A673 (cell line): ENCODE measurements around the gene SLC3A2. TPM values are rescaled to one million over a fixed set of nuclear protein-coding genes. Genes with fewer than 3 reads are reported as not detected.
"Not testable (repeated sequence)": the region's sequence is repeated elsewhere in the genome, so short reads cannot be mapped to it uniquely, and the experiment has no call there.

Source experiments
- BruUV-seq: library from RNA; stranded (reverse); fragments of 400-500 nt; replicated peaks from 2 replicates; lab custom pipeline; 2021; lab: Mats Ljungman, UMichigan
- CTCF ChIA-PET: fragments of 300-600 bp; sonication (Branson Sonifier 250); formaldehyde crosslinking; loops from one replicate; lab custom pipeline; 2022; ENCODE audit warnings: antibody characterized with exemption; lab: Charles Lee
- POLR2A ChIA-PET: fragments of 300-600 bp; sonication (Branson Sonifier 250); formaldehyde crosslinking; loops from one replicate; lab custom pipeline; 2022; ENCODE audit warnings: antibody characterized with exemption; ENCODE audit not compliant: low non-redundant PET; lab: Charles Lee
- DNase-seq: peaks from one replicate; pipeline ENCODE4 v3.0.0-alpha.2; 2015; ENCODE audit warnings: low spot score
- H3K27ac ChIP-seq: fragments of 200-600 bp; sonication (generic); 2 replicates; pipeline ENCODE4 v1.5.1; 2016; ENCODE audit warnings: mixed run types, low read depth, mild to moderate bottlenecking, mixed read lengths, antibody characterized with exemption, low read length; ENCODE audit not compliant: poor library complexity, severe bottlenecking
- H3K27me3 ChIP-seq: fragments of 200-600 bp; sonication (generic); replicated peaks from 2 replicates; pipeline ENCODE4 v1.6.1; 2017; ENCODE audit warnings: mixed run types, low read depth, mild to moderate bottlenecking, mixed read lengths, antibody characterized with exemption, low read length; ENCODE audit not compliant: insufficient read depth, poor library complexity
- H3K36me3 ChIP-seq: fragments of 200-600 bp; sonication (generic); 2 replicates; pipeline ENCODE4 v1.6.1; 2016; ENCODE audit warnings: mixed run types, mild to moderate bottlenecking, mixed read lengths, antibody characterized with exemption, low read length; ENCODE audit not compliant: insufficient read depth, poor library complexity, severe bottlenecking
- H3K4me1 ChIP-seq: fragments of 200-600 bp; sonication (generic); 2 replicates; pipeline ENCODE4 v1.6.1; 2017; ENCODE audit warnings: mixed run types, mild to moderate bottlenecking, mixed read lengths, antibody characterized with exemption, low read length; ENCODE audit not compliant: insufficient read depth, poor library complexity, severe bottlenecking
- H3K4me3 ChIP-seq: fragments of 200-600 bp; sonication (generic); 2 replicates; pipeline ENCODE4 v1.5.1; 2016; ENCODE audit warnings: low read depth, mixed run types, mild to moderate bottlenecking, mixed read lengths, low read length; ENCODE audit not compliant: poor library complexity, severe bottlenecking
- H3K9me3 ChIP-seq: fragments of 200-600 bp; sonication (generic); 2 replicates; pipeline ENCODE4 v1.6.1; 2016; ENCODE audit warnings: mixed run types, low read depth, mild to moderate bottlenecking, mixed read lengths, antibody characterized with exemption, low read length; ENCODE audit not compliant: poor library complexity, severe bottlenecking
- CTCF ChIP-seq: fragments of 300-800, 200-600 bp; sonication (generic); conservative IDR thresholded peaks from 2 replicates; pipeline ENCODE4 v1.5.1; 2017; ENCODE audit warnings: low read depth, mild to moderate bottlenecking, antibody characterized with exemption, low read length, moderate library complexity, mixed read lengths
- EZH2 ChIP-seq: fragments of 200-600 bp; sonication (generic); IDR thresholded peaks from 2 replicates; pipeline ENCODE4 v1.6.1; 2017; ENCODE audit warnings: borderline replicate concordance, low read depth, mild to moderate bottlenecking, mixed read lengths, antibody characterized with exemption, low read length; ENCODE audit not compliant: poor library complexity, severe bottlenecking
- intact Hi-C: fragments of 100-400 bp; cut with micrococcal nuclease; formaldehyde crosslinking; loops from one replicate; pipeline ENCODE4 v1.10.0; 2022; ENCODE audit not compliant: unreplicated experiment
- total RNA-seq: library from RNA; stranded (reverse); gene quantifications from 2 replicates; pipeline ENCODE4 v1.2.3, GENCODE V29; 2021

Gene SLC3A2
- total RNA-seq, 1 experiment from 2014 or later = 511 TPM

- Histone ChIP-seq H3K9me3 (no peaks in the 10 kb centered on the region), H3K4me1 (peaks cover 31% of the 10 kb centered on the region), H3K27ac (peak overlapping the region; percentile 92), H3K36me3 (peaks cover 21% of the 10 kb centered on the region), H3K4me3 (peak overlapping the region; percentile 70), H3K27me3 (no peaks in the 10 kb centered on the region)
- intact Hi-C loops = loop anchor here (5.0 to 10.0 kb wide), 2 partner anchors 126 to 263 kb away; partner anchors contain the start of gene TUT1
- CTCF ChIA-PET = interaction anchor here (0.5 to 0.7 kb wide), 2 partner anchors 131 to 479 kb away, joined by 3 to 6 read pairs; partner anchors contain the start of gene HNRNPUL2
- POLR2A ChIA-PET = no interaction called here
- no peak for TF ChIP-seq EZH2
- TF ChIP-seq CTCF = no peak
- no peak for DNase-seq
- BruUV-seq = no TSS peak
These were observed 22.5 kb upstream of the SLC3A2 start for GRCh38 chr11:62858201-62858600.

- H3K9me3 ChIP-seq, BruUV-seq, CTCF ChIA-PET, H3K27me3 ChIP-seq, H3K4me3 ChIP-seq, DNase-seq, POLR2A ChIA-PET: not testable (repeated sequence)
- intact Hi-C loops = loop anchor here (5.0 to 10.0 kb wide), 2 partner anchors 127 to 264 kb away; partner anchors contain the start of gene TUT1
- peaks cover 15% of the 10 kb centered on the region for H3K36me3 ChIP-seq
- peaks cover 38% of the 10 kb centered on the region for H3K4me1 ChIP-seq
- peak overlapping the region; percentile 62 for H3K27ac ChIP-seq
These were observed 21.4 kb upstream of the SLC3A2 start for GRCh38 chr11:62859281-62859703.

GRCh38 chr11:62860835-62861563 is 19.7 kb upstream of the SLC3A2 start:
- peaks cover 38% of the 10 kb centered on the region for H3K4me1 ChIP-seq
- no TSS peak for BruUV-seq
- no peaks in the 10 kb centered on the region for H3K27me3 ChIP-seq
- no peaks in the 10 kb centered on the region for H3K9me3 ChIP-seq
- intact Hi-C loops = no loop called here
- CTCF ChIA-PET = no interaction called here
- no peak overlapping the region for H3K4me3 ChIP-seq
- TF ChIP-seq CTCF = no peak
- peaks cover 8% of the 10 kb centered on the region for H3K36me3 ChIP-seq
- POLR2A ChIA-PET = interaction anchor here (0.6 kb wide), 2 partner anchors 19 to 20 kb away, joined by 3 to 4 read pairs; no protein-coding TSS in a partner anchor
- no peak for DNase-seq
- H3K27ac ChIP-seq = peak overlapping the region; percentile 65

DNA sequence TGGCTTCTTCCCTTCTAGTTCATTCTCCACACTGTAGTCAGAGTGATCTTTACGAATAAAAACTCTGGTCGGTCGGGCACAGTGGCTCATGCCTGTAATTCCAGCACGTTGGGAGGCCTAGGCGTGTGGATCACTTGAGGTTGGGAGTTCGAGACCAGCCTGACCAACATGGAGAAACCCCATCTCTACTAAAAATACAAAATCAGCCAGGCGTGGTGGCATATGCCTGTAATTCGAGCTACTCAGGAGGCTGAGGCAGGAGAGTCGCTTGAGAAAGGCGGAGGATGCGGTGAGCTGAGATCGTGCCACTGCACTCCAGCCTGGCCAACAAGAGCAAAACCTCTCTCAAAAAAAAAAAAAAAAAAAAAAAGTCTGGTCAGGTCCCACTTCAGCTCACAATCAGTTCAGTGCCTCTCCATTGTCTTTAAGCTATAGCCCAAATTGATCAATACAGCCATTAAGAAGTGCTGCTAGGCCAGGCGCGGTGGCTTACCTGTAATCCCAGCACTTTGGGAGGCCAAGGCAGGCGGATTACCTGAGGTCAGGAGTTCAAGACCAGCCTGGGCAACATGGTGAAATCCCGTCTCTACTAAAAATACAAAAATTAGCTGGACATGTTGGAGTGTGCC is 19.0 kb upstream of the SLC3A2 start:
- DNase-seq, POLR2A ChIA-PET, H3K27me3 ChIP-seq, BruUV-seq, H3K4me3 ChIP-seq, H3K9me3 ChIP-seq: not testable (repeated sequence)
- H3K27ac ChIP-seq = peak overlapping the region; percentile 65
- peaks cover 14% of the 10 kb centered on the region for H3K36me3 ChIP-seq
- CTCF ChIA-PET = interaction anchor here (0.6 to 0.7 kb wide), 4 partner anchors 20 to 347 kb away, joined by 3 to 6 read pairs (median 4); partner anchors contain the start of gene SLC3A2
- intact Hi-C loops = loop anchor here (1.0 kb wide), 1 partner anchor 74 kb away; the partner anchor contains the start of gene TMEM179B
- peaks cover 38% of the 10 kb centered on the region for H3K4me1 ChIP-seq
